GM19467 (cell line): ENCODE measurements around the gene CAVIN3.
"Not testable (repeated sequence)": the region's sequence is repeated elsewhere in the genome, so short reads cannot be mapped to it uniquely, and the experiment has no call there.

ENCODE experiments used
- ATAC-seq: cut with Tn5 transposase; IDR thresholded peaks from one replicate; pipeline ENCODE4 v1.9.1; 2021; ENCODE audit warnings: mild to moderate bottlenecking, moderate library complexity; ENCODE audit not compliant: unreplicated experiment

The CAVIN3 gene

GRCh38 chr11:6326303-6326702 is 6.0 kb upstream of the CAVIN3 start:
- ATAC-seq = no peak

- no peak for ATAC-seq
Observed at GRCh38 chr11:6323291-6323905, 3.1 kb upstream of the CAVIN3 start.

GRCh38 chr11:6321961-6322362 is 1.7 kb upstream of the CAVIN3 start:
- ATAC-seq = no peak

GRCh38 chr11:6321356-6321755 is 1.1 kb upstream of the CAVIN3 start:
- ATAC-seq = no peak

- ATAC-seq = no peak
Observed at GRCh38 chr11:6319704-6320410, 444 bp downstream of the CAVIN3 start.

GRCh38 chr11:6319001-6319703 is 1.1 kb downstream of the CAVIN3 start:
- no peak for ATAC-seq

- no peak for ATAC-seq
Observed at GRCh38 chr11:6318204-6318603, 2.1 kb downstream of the CAVIN3 start.

GRCh38 chr11:6315811-6316425 is 4.4 kb downstream of the CAVIN3 start:
- peak; percentile 84 for ATAC-seq

GRCh38 chr11:6312106-6312505 is 8.2 kb downstream of the CAVIN3 start:
- no peak for ATAC-seq

GRCh38 chr11:6307876-6308275 is 12.4 kb downstream of the CAVIN3 start:
- ATAC-seq = no peak

- ATAC-seq = no peak
Observed at GRCh38 chr11:6305297-6305696, 15.0 kb downstream of the CAVIN3 start.

GRCh38 chr11:6303661-6304060 is 16.6 kb downstream of the CAVIN3 start:
- no peak for ATAC-seq

- no peak for ATAC-seq
Observed at GRCh38 chr11:6301096-6301495, 19.2 kb downstream of the CAVIN3 start.

GRCh38 chr11:6300325-6300724 is 20.0 kb downstream of the CAVIN3 start:
- no peak for ATAC-seq

GRCh38 chr11:6298605-6299004 is 21.7 kb downstream of the CAVIN3 start:
- peak; percentile 67 for ATAC-seq

- ATAC-seq = no peak
Observed at GRCh38 chr11:6297831-6298230, 22.5 kb downstream of the CAVIN3 start.

- ATAC-seq = no peak
Observed at GRCh38 chr11:6285019-6285418, 35.3 kb downstream of the CAVIN3 start.

GRCh38 chr11:6284250-6284649 is 36.1 kb downstream of the CAVIN3 start:
- ATAC-seq = no peak

- ATAC-seq = no peak
Observed at GRCh38 chr11:6283453-6284023, 36.8 kb downstream of the CAVIN3 start.

GRCh38 chr11:6280809-6281208 is 39.5 kb downstream of the CAVIN3 start:
- ATAC-seq = not testable (repeated sequence)

- no peak for ATAC-seq
Observed at GRCh38 chr11:6273188-6273587, 47.1 kb downstream of the CAVIN3 start.
